GM13976 (cell line): Measurements from ENCODE around the gene DDX1.

ENCODE experiments used
- DNase-seq: peaks from one replicate; pipeline ENCODE4 v3.0.0; 2012; ENCODE audit warnings: low spot score
- in situ Hi-C: fragments of 300-500 bp; cut with MboI; formaldehyde crosslinking; loops from one replicate; pipeline ENCODE4 v1.12.0; 2022; ENCODE audit warnings: low sequenced_read_pairs, mixed read lengths, inconsistent platforms; ENCODE audit not compliant: unreplicated experiment
- TF ChIP-seq, protein P1 (sequence below): IDR thresholded peaks from 2 replicates; pipeline ENCODE4 v1.5.1; 2012; ENCODE audit warnings: borderline replicate concordance, mild to moderate bottlenecking; ENCODE audit not compliant: insufficient read depth; ENCODE audit errors: extremely low read depth, missing control alignments, control extremely low read depth

DDX1 gene

DNA sequence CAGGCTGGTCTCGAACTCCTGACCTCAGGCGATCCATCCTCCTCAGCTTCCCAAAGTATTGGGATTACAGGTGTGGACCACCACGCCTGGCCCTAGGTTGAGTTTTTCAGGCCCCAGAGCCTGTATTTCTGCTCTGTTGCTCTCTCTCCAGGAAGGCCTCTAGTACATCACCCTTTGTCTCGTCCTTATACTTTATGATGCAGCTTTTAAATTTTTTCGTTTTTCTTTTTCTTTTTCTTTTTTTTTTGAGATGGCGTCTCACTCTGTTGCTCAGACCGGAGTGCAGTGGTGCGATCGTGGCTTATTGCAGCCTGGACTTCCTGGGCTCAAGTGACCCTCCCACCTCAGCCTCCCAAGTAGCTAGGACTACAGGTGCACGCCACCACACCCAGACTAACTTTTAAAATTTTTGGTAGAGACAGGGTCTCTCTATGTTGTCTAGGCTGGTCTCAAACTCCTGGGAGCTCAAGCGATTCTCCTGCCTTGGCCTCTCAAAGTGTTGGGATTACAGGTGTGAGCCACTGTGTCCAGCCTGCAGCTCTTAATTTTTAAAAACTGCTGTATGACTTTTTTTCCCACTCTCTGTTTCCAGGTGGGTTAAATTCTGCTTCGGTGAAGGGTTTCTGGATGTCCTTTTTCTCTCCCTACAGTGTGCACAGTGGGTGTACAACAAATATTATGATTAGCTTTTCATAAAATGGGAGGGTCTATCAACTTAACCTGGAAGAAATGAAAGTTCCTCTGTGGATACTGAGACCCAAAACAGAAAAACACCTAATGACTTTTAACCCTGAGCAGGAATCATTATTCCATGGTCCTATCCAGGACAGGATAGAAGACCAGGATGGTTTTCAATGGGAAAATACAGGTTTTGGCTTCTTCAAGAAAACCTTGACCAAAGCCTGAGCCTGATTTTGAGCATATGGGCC is 47.9 kb downstream of the DDX1 start:
- TF ChIP-seq, protein P1, sequence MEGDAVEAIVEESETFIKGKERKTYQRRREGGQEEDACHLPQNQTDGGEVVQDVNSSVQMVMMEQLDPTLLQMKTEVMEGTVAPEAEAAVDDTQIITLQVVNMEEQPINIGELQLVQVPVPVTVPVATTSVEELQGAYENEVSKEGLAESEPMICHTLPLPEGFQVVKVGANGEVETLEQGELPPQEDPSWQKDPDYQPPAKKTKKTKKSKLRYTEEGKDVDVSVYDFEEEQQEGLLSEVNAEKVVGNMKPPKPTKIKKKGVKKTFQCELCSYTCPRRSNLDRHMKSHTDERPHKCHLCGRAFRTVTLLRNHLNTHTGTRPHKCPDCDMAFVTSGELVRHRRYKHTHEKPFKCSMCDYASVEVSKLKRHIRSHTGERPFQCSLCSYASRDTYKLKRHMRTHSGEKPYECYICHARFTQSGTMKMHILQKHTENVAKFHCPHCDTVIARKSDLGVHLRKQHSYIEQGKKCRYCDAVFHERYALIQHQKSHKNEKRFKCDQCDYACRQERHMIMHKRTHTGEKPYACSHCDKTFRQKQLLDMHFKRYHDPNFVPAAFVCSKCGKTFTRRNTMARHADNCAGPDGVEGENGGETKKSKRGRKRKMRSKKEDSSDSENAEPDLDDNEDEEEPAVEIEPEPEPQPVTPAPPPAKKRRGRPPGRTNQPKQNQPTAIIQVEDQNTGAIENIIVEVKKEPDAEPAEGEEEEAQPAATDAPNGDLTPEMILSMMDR = no peak
- in situ Hi-C loops = no loop called here
- DNase-seq = no peak

DNA sequence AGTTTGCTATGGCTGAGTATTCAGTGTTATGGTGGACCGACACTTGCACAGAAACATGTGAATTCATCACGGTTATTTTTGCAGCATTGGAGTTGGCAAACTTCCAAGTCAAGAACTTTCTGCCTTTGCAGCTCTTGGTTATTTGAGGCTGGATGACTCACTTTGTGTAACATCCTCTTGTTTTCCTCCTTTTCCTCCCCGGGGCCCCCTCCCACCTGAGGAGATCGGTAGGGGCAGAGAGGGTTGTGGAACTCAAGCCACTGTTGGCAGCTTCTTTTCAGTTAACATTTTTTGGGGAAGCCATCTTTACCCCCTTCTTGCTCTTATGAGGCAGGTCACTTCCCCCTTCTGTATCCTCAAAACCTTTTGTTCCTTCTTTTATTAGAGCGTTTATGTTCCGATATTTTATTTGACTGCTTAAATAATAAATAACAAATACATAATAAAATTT is 48.6 kb downstream of the DDX1 start:
- in situ Hi-C loops = no loop called here
- TF ChIP-seq, protein P1 = no peak
- no peak for DNase-seq

DNA sequence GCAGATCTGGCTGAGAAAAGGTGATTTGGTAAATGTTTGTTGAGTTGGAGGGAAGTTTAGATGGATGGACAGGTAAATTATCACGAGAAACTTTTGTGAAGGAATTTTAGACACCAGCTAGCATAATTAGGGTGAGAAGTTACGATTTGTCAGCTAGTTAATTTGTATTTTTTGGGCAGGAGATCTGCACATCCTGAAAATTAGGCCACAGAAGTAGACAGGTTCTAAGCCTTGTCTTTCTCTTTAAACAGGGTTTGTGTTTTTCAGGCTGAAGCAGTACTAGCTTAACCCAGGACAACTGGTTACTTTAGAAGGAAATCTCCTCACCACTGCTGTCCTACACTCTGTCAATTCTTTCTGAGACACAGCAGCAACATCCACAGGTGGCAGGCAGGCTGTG is 49.1 kb downstream of the DDX1 start:
- in situ Hi-C loops = no loop called here
- TF ChIP-seq, protein P1 = no peak
- no peak for DNase-seq

DNA sequence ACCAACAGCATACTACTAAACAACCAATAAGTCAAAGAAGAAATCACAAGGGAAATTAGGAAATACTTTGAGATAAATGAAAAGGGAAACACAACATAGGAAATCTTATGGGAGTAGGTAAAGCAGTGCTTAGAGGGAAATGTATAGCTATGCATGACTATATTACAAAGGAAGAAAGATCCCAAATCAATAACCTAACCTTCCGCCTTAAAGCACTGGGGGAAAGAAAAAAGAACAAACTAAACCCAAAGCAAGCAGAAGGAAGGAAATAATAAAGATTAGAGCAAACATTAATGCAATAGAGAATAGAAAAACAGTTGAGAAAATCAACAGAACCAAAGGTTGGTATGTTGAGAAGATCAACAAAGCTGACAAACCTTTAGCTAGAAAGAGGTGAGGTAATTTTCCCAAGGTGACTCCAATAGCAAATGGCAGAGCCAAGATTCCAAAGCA is 49.9 kb downstream of the DDX1 start:
- TF ChIP-seq, protein P1 = no peak
- in situ Hi-C loops = no loop called here
- DNase-seq = no peak

DNA sequence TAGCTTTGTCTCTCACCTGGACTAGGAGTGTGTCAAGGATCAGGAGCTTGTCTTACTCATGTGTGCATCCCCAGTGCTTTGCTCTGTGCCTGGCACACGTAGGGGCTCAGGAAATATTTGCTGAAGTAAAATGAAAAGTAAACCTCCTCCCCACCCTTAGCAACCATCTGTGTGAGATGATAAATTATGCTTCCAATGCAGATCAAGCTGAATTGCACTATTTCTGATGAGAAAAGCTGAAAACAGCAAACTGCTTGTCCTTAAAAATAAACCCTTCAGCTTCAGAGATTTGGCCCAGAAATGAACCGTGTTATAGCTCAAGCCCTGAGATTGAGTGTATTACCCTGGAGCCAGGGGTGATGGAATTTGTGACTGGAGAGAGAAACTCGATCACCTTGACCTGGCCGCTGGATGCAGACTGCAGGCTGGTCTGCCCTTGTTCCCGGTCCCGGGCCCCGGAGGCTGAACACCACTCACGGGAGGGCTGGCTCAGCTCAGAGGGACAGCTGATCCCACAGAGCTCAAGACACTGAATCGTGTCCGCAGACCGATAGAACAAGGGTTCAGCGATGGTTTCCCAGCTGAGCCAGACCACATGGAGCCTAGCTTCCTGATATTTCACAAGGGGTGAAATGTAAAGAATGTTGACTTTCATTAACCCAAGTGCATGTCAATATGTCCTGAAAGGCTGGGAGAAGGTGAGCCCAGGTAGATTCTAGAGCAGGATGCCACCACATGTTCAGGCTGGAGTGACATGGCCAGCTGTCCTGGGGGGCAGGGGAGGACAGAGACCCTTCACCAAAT is 50.5 kb downstream of the DDX1 start:
- DNase-seq = no peak
- TF ChIP-seq, protein P1 = no peak
- in situ Hi-C loops = no loop called here

DNA sequence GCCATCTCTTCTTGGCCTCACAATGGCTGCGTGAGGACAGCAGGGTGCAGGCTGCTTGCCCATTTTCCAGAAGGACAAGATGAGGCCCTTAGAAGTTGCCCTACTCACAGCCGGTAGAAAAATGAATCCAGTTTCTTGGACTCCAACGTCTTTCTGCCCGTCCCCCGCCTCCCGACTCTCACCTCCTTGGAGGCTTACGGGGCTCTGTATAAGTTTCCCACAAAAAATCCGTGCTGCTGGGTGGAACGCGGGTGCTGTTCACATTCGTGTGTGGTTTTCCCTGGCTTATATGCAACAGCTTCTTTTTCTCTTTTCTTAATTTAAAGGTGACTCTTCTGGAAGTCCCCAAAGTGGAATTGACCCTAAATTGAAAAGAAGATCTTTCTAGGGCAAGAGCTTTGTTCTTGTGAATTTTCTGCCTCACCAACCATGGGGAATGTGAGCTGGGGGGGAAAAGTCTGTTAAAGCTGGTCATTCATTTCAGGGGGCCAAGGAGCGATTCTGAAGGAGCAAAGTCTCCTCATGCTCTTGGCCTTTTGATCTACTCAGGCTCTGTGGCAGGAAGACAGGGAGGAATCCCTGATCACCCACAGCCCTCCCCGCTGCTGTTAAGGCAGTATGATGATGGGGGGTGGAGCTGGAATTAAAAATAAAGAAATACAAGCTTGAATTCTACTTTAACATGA is 51.3 kb downstream of the DDX1 start:
- in situ Hi-C loops = no loop called here
- no peak for DNase-seq
- TF ChIP-seq, protein P1 = no peak
